WTC11 (cell line): ENCODE measurements around the gene AOC3. TPM values are rescaled to one million over a fixed set of nuclear protein-coding genes. Genes with fewer than 3 reads are reported as not detected.

Experiments used
- ATAC-seq: fragments of 200-7000 bp; cut with Tn5 transposase; 2 replicates; pipeline ENCODE4 v1.10.0; 2021; ENCODE audit warnings: mild to moderate bottlenecking, moderate library complexity
- CTCF ChIA-PET: fragments of 300-600 bp; sonication (Branson Sonifier 250); formaldehyde crosslinking; loops from one replicate; lab custom pipeline; 2021; ENCODE audit warnings: antibody characterized with exemption; lab: Charles Lee
- POLR2A ChIA-PET: fragments of 350-600 bp; sonication (Branson Sonifier 250); formaldehyde crosslinking; loops from one replicate; lab custom pipeline; 2021; ENCODE audit warnings: antibody characterized with exemption; lab: Charles Lee
- DNase-seq: peaks from one replicate; pipeline ENCODE4 v3.0.0; 2021; ENCODE audit warnings: low spot score
- H3K27ac Mint-ChIP-seq: 2 replicates; pipeline ENCODE4 v1.8.0; 2021; ENCODE audit warnings: mixed read lengths
- H3K27me3 Mint-ChIP-seq: 2 replicates; pipeline ENCODE4 v1.8.0; 2021; ENCODE audit warnings: low read depth, mild to moderate bottlenecking, moderate library complexity, mixed read lengths
- H3K36me3 Mint-ChIP-seq: 2 replicates; pipeline ENCODE4 v1.8.0; 2021; ENCODE audit warnings: mixed read lengths
- H3K4me1 Mint-ChIP-seq: 2 replicates; pipeline ENCODE4 v1.8.0; 2022; ENCODE audit warnings: mixed read lengths
- H3K4me3 Mint-ChIP-seq: 2 replicates; pipeline ENCODE4 v1.8.0; 2021; ENCODE audit warnings: mild to moderate bottlenecking, moderate library complexity, mixed read lengths
- H3K9me3 Mint-ChIP-seq: 2 replicates; pipeline ENCODE4 v1.8.0; 2021; ENCODE audit warnings: mixed read lengths
- ATF1 ChIP-seq: sonication (generic); formaldehyde crosslinking; IDR thresholded peaks from 2 replicates; pipeline ENCODE4 v1.8.1; 2023; ENCODE audit warnings: mild to moderate bottlenecking, moderate library complexity, missing genetic modification reagents
- RELA ChIP-seq: sonication (generic); formaldehyde crosslinking; IDR thresholded peaks from 2 replicates; pipeline ENCODE4 v1.8.1; 2022; ENCODE audit warnings: missing genetic modification reagents, mild to moderate bottlenecking, borderline replicate concordance
- SOX15 ChIP-seq: fragments of 250-450 bp; sonication (Bioruptor Pico); IDR thresholded peaks from 2 replicates; pipeline ENCODE4 v1.9.0; 2021; ENCODE audit warnings: mild to moderate bottlenecking
- microRNA-seq: library from miRNA; unstranded; fragments of <30 nt; microRNA quantifications from one replicate; pipeline ENCODE4 v1.2.0, GENCODE V29; 2022; ENCODE audit warnings: borderline number of aligned reads
- total RNA-seq: library from RNA; stranded (reverse); gene quantifications from 3 replicates; pipeline ENCODE4 v1.2.3, GENCODE V29; 2021
- TF ChIP-seq, protein P1 (sequence below): sonication (generic); formaldehyde crosslinking; IDR thresholded peaks from 2 replicates; pipeline ENCODE4 v1.8.1; 2023; ENCODE audit warnings: mild to moderate bottlenecking, missing genetic modification reagents
- TF ChIP-seq, protein P2 (sequence below): sonication (generic); formaldehyde crosslinking; IDR thresholded peaks from 2 replicates; pipeline ENCODE4 v1.8.1; 2023; ENCODE audit warnings: mild to moderate bottlenecking, moderate library complexity, missing genetic modification reagents

AOC3 gene
- total RNA-seq, 1 experiment from 2014 or later = 7.6 TPM

DNA sequence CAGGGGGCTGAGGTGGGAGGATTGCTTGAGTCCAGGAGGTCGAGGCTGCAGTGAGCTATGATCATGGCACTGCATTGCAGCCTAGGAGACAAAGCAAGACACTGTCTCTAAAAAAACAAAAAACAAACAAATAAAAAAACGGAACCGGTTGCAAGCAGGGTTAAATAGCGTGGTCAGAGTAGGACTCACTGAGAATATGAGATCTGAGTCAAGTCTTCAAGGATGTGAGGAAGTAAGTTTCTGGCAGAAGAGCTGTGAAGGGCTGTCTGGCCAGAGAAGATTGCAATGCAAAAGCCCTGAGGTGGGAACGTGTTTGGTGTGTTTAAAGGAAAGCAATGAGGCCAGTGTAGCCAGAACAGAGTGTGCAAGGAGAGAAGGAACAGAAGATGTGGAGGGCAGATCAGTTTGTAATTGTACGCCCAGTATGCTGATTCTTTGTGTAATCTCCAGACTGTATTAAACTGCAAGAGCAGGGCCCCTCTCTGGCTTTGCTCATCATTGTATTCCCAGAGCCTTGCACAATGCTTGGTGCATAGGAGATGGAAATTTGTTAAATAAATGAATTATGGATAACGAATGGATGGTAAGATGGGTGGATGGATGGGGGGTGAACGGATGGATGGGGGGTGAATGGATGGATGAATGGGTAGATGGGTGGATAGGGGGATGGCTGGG, 55.9 kb downstream of the AOC3 start:
- ChIA-PET CTCF (interaction anchor here (1.1 kb wide), 1 partner anchor 13 kb away, joined by 3 read pairs; no protein-coding TSS in a partner anchor), POLR2A (no interaction called here)
- no peak overlapping the region for H3K27ac Mint-ChIP-seq
- no peaks in the 10 kb centered on the region for H3K27me3 Mint-ChIP-seq
- H3K36me3 Mint-ChIP-seq = no peaks in the 10 kb centered on the region
- H3K4me3 Mint-ChIP-seq = no peak overlapping the region
- peaks cover 12% of the 10 kb centered on the region for H3K4me1 Mint-ChIP-seq
- TF ChIP-seq ATF1 = no peak
- TF ChIP-seq, protein P1, sequence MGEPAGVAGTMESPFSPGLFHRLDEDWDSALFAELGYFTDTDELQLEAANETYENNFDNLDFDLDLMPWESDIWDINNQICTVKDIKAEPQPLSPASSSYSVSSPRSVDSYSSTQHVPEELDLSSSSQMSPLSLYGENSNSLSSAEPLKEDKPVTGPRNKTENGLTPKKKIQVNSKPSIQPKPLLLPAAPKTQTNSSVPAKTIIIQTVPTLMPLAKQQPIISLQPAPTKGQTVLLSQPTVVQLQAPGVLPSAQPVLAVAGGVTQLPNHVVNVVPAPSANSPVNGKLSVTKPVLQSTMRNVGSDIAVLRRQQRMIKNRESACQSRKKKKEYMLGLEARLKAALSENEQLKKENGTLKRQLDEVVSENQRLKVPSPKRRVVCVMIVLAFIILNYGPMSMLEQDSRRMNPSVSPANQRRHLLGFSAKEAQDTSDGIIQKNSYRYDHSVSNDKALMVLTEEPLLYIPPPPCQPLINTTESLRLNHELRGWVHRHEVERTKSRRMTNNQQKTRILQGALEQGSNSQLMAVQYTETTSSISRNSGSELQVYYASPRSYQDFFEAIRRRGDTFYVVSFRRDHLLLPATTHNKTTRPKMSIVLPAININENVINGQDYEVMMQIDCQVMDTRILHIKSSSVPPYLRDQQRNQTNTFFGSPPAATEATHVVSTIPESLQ = no peak
- TF ChIP-seq, protein P2, sequence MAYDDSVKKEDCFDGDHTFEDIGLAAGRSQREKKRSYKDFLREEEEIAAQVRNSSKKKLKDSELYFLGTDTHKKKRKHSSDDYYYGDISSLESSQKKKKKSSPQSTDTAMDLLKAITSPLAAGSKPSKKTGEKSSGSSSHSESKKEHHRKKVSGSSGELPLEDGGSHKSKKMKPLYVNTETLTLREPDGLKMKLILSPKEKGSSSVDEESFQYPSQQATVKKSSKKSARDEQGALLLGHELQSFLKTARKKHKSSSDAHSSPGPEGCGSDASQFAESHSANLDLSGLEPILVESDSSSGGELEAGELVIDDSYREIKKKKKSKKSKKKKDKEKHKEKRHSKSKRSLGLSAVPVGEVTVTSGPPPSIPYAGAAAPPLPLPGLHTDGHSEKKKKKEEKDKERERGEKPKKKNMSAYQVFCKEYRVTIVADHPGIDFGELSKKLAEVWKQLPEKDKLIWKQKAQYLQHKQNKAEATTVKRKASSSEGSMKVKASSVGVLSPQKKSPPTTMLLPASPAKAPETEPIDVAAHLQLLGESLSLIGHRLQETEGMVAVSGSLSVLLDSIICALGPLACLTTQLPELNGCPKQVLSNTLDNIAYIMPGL (CRISPR knock-in tag) = no peak
- TF ChIP-seq SOX15 (CRISPR knock-in tag) = no peak
- TF ChIP-seq RELA (CRISPR knock-in tag) = no peak
- no peaks in the 10 kb centered on the region for H3K9me3 Mint-ChIP-seq
- ATAC-seq (no peak), DNase-seq (no peak)

Small RNA genes within 50 kb of the gene (microRNA-seq; reads per million reads assigned to microRNA genes)
- 1.7 reads per million for gene MIR6781

Other genes with a start within 250 kb of the AOC3 start
- gene RETREG3, start 241.8 kb upstream of the AOC3 start, total RNA-seq = 39.8 to 43.2 TPM (median 40.4 TPM) in 3 replicates
- gene TUBG1, start 241.5 kb upstream of the AOC3 start, total RNA-seq = 130 to 141 TPM (median 140 TPM) in 3 replicates
- 22.1 to 26.7 TPM (median 22.2 TPM) in 3 replicates for gene TUBG2, start 191.9 kb upstream of the AOC3 start, total RNA-seq
- gene PLEKHH3, start 174.2 kb upstream of the AOC3 start, total RNA-seq = 33.0 to 40.2 TPM (median 35.6 TPM) in 3 replicates
- 3.7 to 4.4 TPM (median 4.2 TPM) in 3 replicates for gene CCR10, start 169.4 kb upstream of the AOC3 start, total RNA-seq
- 12.1 to 12.7 TPM (median 12.7 TPM) in 3 replicates for gene CNTNAP1, start 168.7 kb upstream of the AOC3 start, total RNA-seq
- gene EZH1, start 106.2 kb upstream of the AOC3 start, total RNA-seq = 19.8 to 24.1 TPM (median 22.4 TPM) in 3 replicates
- gene RAMP2, start 90.0 kb upstream of the AOC3 start, total RNA-seq = 10.9 to 13.1 TPM (median 11.6 TPM) in 3 replicates
- 98.6 to 103 TPM (median 101 TPM) in 3 replicates for gene VPS25, start 77.8 kb upstream of the AOC3 start, total RNA-seq
- 1.4 to 1.7 TPM (median 1.5 TPM) in 3 replicates for gene WNK4, start 70.6 kb upstream of the AOC3 start, total RNA-seq
- gene COA3, start 52.5 kb upstream of the AOC3 start, total RNA-seq = 54.2 to 65.2 TPM (median 60.9 TPM) in 3 replicates
- gene CNTD1, start 52.3 kb upstream of the AOC3 start, total RNA-seq = not detected in 3 replicates
- gene BECN1, start 26.9 kb upstream of the AOC3 start, total RNA-seq = 51.8 to 59.2 TPM (median 54.7 TPM) in 3 replicates
- 141 to 192 TPM (median 159 TPM) in 3 replicates for gene PSME3, start 17.8 kb upstream of the AOC3 start, total RNA-seq
- gene AOC2, start 6.6 kb upstream of the AOC3 start, total RNA-seq = 9.8 to 11.0 TPM (median 10.1 TPM) in 3 replicates
- gene G6PC1, start 49.6 kb downstream of the AOC3 start, total RNA-seq = 0.37 TPM in 1 of 3 replicates, not detected in the others
- 44.3 to 61.5 TPM (median 49.2 TPM) in 3 replicates for gene AARSD1, start 113.3 kb downstream of the AOC3 start, total RNA-seq
- gene PTGES3L, start 128.9 kb downstream of the AOC3 start, total RNA-seq = 1.8 to 2.5 TPM (median 2.1 TPM) in 3 replicates
- gene RUNDC1, start 129.4 kb downstream of the AOC3 start, total RNA-seq = 12.2 to 14.2 TPM (median 12.7 TPM) in 3 replicates
- 1,391 to 1,553 TPM (median 1,518 TPM) in 3 replicates for gene RPL27, start 147.2 kb downstream of the AOC3 start, total RNA-seq
- gene IFI35, start 155.6 kb downstream of the AOC3 start, total RNA-seq = 3.0 to 4.7 TPM (median 3.8 TPM) in 3 replicates
- 291 to 298 TPM (median 296 TPM) in 3 replicates for gene VAT1, start 171.2 kb downstream of the AOC3 start, total RNA-seq
- 46.9 to 51.8 TPM (median 50.2 TPM) in 3 replicates for gene RND2, start 174.0 kb downstream of the AOC3 start, total RNA-seq